Retinal pigment epithelial cell (primary cell): ENCODE measurements around the gene AUNIP.
A peak's percentile ranks its signal among the peaks of the same experiment; 100 is the strongest.

ENCODE experiments used
- DNase-seq: peaks from one replicate; pipeline ENCODE4 v3.0.0-alpha.2; 2010; ENCODE audit warnings: low read depth
- H3K4me3 ChIP-seq: 2 replicates; pipeline ENCODE4 v1.5.1; 2011; ENCODE audit warnings: mild to moderate bottlenecking, low read length, control low read depth, moderate library complexity
- TF ChIP-seq, protein P1 (sequence below): conservative IDR thresholded peaks from 2 replicates; pipeline ENCODE4 v1.5.1; 2011; ENCODE audit warnings: low read depth, low read length, control low read depth, inconsistent platforms

AUNIP gene

DNA sequence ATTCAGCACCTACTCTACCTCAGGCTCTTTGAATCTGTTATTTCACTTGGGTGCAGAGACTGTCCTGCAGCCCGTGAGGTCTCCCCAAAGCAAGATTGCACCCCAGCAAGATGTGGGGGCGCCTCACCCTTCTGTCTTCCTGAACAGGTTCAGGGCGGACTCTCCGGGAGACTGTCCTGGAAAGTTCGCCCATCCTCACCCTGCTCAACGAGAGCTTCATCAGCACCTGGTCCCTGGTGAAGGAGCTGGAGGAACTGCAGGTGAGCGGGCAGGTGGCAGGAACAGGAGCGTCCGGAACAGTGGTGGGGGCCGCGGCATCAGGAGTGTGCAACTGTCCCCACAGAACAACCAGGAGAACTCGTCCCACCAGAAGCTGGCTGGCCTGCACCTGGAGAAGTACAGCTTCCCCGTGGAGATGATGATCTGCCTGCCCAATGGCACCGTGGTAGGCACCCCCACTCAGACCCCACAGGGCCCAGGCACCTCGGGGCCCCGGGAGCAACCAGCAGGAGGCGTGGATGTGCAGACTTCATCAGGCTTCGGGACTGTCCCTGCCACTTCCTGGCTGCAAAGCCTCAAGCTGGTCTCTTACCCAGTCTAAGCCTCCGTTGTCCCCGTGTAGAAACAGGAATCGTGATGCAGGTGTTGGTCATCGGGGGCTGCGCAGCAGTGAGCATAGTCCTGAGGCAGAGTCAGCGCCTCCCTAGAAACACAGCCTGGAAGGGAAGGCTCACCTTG lies 45.4 kb downstream of the AUNIP start:
- TF ChIP-seq, protein P1, sequence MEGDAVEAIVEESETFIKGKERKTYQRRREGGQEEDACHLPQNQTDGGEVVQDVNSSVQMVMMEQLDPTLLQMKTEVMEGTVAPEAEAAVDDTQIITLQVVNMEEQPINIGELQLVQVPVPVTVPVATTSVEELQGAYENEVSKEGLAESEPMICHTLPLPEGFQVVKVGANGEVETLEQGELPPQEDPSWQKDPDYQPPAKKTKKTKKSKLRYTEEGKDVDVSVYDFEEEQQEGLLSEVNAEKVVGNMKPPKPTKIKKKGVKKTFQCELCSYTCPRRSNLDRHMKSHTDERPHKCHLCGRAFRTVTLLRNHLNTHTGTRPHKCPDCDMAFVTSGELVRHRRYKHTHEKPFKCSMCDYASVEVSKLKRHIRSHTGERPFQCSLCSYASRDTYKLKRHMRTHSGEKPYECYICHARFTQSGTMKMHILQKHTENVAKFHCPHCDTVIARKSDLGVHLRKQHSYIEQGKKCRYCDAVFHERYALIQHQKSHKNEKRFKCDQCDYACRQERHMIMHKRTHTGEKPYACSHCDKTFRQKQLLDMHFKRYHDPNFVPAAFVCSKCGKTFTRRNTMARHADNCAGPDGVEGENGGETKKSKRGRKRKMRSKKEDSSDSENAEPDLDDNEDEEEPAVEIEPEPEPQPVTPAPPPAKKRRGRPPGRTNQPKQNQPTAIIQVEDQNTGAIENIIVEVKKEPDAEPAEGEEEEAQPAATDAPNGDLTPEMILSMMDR, result no peak
- DNase-seq, result no peak
- no peak overlapping the region for H3K4me3 ChIP-seq

DNA sequence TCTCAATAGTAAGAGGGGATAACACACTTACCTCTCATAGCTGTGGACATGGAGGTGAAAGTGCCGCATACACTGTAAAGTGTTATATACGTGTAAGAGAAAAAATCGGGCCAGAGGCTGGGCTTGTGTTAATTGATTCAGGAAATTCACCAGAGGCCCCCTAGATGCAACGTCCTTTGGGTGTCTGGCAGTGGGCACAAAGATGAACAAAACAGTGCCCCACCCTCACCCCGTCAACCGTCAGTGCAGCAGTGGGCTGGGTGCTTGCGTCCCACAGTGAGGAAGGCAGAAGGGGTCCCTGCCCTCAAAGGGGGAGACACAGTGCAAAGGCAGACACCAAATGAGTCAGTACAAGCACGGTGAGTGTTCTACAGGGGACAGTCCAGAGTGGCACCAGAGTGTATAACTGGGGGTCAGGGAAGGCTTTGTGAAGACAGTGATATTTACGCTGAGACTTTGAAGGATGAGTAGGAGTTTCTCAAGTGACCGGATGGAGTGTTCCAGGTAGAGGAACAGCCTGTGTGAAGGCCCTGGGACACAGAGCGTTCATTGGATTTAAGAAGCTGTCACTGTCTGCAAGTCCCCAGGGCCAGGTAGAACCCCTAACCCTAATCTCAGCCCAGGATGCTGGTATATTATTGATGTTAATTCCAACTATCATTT lies 46.1 kb downstream of the AUNIP start:
- TF ChIP-seq, protein P1, result no peak
- DNase-seq, result no peak

DNA sequence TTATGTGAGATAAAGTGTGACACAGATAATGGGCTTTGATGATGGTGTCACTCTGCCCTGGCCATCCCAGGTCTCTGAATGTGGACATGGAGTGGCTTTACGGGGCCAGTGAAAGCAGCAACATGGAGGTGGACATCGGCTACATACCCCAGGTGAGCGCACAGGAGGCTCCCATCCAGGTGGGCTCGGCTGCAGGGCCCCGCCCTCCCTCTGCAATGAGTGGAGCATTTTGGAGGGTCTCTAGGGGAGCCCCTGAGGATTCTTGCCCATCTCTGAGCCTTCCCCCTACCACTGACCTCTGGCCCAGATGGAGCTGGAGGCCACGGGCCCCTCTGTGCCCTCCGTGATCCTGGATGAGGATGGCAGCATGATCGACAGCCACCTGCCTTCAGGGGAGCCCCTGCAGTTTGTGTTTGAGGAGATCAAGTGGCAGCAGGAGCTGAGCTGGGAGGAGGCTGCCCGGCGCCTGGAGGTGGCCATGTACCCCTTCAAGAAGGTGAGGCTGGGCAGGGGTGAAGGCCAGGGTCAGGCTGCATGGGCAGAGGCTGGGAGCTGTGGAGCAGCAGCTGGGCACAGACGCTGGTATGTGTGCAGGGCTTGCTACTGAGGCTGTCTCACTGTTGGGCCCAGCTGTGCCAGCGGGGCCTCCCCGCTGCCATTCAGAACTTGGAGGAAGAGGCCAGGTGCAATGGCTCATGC lies 47.7 kb downstream of the AUNIP start:
- no peak for DNase-seq
- TF ChIP-seq, protein P1, result no peak
- no peak overlapping the region for H3K4me3 ChIP-seq

More for the DNA sequence above, 46.1 kb downstream of the AUNIP start:
- H3K4me3 ChIP-seq, result no peak overlapping the region

DNA sequence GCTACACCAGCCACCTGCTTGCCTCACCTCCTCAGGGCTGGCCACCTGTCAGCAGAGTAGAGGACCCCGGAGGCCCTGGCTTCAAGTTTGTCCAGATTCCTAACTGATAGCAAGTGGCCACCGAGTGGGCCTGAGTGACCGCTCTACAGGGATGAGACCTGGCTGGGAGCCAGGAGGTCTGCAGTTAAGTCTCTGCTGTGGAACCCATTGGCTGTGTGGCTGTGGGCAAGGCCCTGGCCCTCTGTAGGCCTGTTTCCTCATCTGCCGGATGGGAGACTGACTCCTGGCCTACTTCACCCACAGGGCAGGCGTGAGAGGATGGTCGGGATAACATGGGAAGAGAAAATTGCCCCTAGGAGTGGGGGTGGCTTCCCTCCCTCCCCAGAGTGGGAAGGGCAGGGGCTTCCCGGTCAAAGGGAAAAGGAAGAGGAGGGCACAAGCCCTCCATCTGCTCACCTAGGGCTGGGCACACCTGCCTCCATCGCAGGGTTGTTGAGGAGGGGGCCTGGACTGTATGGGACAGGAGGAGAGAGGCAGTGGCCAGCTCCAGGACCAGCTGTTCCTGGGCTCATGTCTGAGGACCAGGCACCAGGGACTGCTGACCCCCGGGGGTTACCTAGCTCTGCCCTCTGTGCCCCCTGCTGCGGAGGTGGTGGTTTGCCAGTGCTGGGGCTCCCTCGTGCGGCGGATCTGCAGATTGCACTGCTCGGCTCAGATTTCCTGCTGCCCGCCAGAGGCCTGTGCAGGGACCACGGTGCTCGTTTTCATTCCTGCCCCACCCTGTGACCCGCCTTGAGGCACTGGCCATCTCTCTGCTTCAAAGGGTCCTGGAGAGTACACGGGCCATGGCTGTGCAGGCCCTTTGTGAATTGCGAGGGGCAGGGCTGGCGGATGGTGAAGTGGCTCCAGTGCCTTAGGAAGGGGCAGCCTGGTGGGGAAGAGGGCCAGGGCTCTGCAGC lies 48.6 kb downstream of the AUNIP start:
- TF ChIP-seq, protein P1, result peak; percentile 88
- no peak overlapping the region for H3K4me3 ChIP-seq
- no peak for DNase-seq

DNA sequence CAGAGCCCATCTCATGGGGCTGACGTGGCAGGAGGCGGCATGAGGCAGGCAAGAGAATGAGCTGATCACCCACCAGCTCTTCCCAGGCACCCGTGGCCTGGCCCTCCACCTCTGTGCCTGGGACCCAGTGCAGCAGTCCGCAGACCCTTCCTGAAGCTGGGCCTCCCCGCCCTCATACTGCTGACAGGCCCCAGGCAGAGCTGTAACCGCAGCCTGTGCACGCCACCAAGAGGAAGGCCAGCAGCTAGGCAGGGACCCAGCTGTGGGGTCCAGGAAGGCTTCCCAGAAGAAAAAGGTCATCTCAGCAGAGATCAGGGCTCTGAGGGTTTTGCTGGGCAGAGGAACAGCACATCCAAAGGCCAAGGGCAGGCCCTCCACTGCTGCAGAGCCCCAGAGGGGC lies 49.3 kb downstream of the AUNIP start:
- no peak for DNase-seq
- TF ChIP-seq, protein P1, result no peak
- H3K4me3 ChIP-seq, result no peak overlapping the region

DNA sequence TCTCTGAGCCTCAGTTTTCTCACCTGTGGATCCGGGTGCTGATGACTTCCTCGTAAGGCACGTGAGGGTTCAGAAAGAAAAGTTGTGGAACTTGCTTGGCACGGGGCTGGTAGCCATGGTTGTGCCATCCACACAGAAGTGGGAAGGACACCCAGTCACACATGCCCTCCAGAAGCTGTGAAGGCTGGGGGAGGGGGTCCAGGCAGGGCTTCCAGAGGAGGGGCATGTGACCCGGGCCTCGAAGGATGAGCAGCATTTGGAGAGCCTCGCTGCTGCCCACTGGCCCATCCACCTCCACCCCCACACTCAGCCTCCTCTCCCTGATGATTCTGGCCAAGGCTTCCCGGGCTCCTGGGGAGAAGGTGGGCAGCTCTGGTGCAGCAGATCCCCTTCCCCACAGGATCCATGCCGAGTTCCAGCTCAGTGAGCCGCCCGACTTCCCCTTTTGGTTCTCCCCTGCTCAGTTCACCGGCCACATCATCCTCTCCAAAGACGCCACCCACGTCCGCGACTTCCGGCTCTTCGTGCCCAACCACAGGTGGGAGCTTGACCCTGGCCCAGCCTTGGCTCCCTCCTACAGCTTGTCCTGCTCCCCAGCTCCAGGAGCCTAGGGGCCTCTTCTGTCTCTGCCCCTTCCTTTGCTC lies 49.9 kb downstream of the AUNIP start:
- TF ChIP-seq, protein P1, result no peak
- DNase-seq, result no peak
- H3K4me3 ChIP-seq, result no peak overlapping the region
